CD14-positive monocyte (primary cell): ENCODE results near the gene MTHFSD. TPM values are rescaled to one million over a fixed set of nuclear protein-coding genes. Genes with fewer than 3 reads are reported as not detected.

Source experiments
- DNase-seq, 3 donors: peaks; one replicate each; pipeline ENCODE4 v3.0.0-alpha.2; 2011 to 2022
- H2AFZ ChIP-seq: 2 replicates; pipeline ENCODE4 v1.6.0; 2012; ENCODE audit warnings: mild to moderate bottlenecking, low read depth, low read length, inconsistent platforms; ENCODE audit not compliant: insufficient read depth, poor library complexity, severe bottlenecking
- H3K27ac ChIP-seq, 2 donors: 1 replicate in 1 of 2; 2 replicates in 1 of 2; pipeline ENCODE4 v1.5.1; 2012 to 2013; ENCODE audit warnings: low read length in 2 of 2, control low read depth in 1 of 2, inconsistent platforms in 1 of 2, low read depth in 1 of 2, mild to moderate bottlenecking in 1 of 2
- H3K27me3 ChIP-seq, 2 donors: one replicate each; pipeline versions ENCODE4 v1.6.0 to v1.6.1; 2011 to 2013; ENCODE audit warnings: low read length in 2 of 2; ENCODE audit not compliant: control insufficient read depth in 2 of 2, insufficient read depth in 2 of 2
- H3K36me3 ChIP-seq, 2 donors: replicated peaks in 1 of 2; 1 replicate in 1 of 2; 2 replicates in 1 of 2; pipeline versions ENCODE4 v1.5.1 to v1.6.1; 2012 to 2013; ENCODE audit warnings: low read length in 2 of 2, control low read depth in 1 of 2, inconsistent platforms in 1 of 2, mild to moderate bottlenecking in 1 of 2; ENCODE audit not compliant: insufficient read depth in 2 of 2, control insufficient read depth in 1 of 2
- H3K4me1 ChIP-seq, 2 donors: 1 replicate in 1 of 2; 2 replicates in 1 of 2; pipeline versions ENCODE4 v1.5.1 to v1.6.1; 2012 to 2013; ENCODE audit warnings: low read length in 2 of 2, control low read depth in 1 of 2, inconsistent platforms in 1 of 2, mild to moderate bottlenecking in 1 of 2, moderate library complexity in 1 of 2; ENCODE audit not compliant: insufficient read depth in 2 of 2, control insufficient read depth in 1 of 2
- H3K4me2 ChIP-seq: replicated peaks from 2 replicates; pipeline ENCODE3; 2012; ENCODE audit warnings: low read length, moderate library complexity, mild to moderate bottlenecking; ENCODE audit not compliant: poor library complexity, severe bottlenecking; ENCODE audit errors: extremely low read depth
- H3K4me3 ChIP-seq, 3 experiments: fragments of 200-600 bp in 1 of 3; sonication (generic) in 1 of 3; replicated peaks in 1 of 3; 1 replicate in 2 of 3; 2 replicates in 1 of 3; pipeline ENCODE4 v1.5.1; 2011 to 2013; ENCODE audit warnings: low read length in 3 of 3, mild to moderate bottlenecking in 3 of 3, control low read depth in 2 of 3, low read depth in 2 of 3, inconsistent platforms in 1 of 3, moderate library complexity in 1 of 3
- H3K79me2 ChIP-seq: 2 replicates; pipeline ENCODE4 v1.6.0; 2012; ENCODE audit warnings: mild to moderate bottlenecking, control low read depth, inconsistent platforms, low read length, moderate library complexity; ENCODE audit not compliant: insufficient read depth
- H3K9ac ChIP-seq: 2 replicates; pipeline ENCODE4 v1.6.0; 2017; ENCODE audit warnings: low read length, mild to moderate bottlenecking; ENCODE audit not compliant: insufficient read depth, poor library complexity, severe bottlenecking
- H3K9me3 ChIP-seq, 2 donors: replicated peaks in 1 of 2; 1 replicate in 1 of 2; 2 replicates in 1 of 2; pipeline versions ENCODE4 v1.5.1 to v1.6.1; 2012 to 2013; ENCODE audit warnings: low read length in 2 of 2, control low read depth in 1 of 2; ENCODE audit not compliant: control insufficient read depth in 1 of 2, insufficient read depth in 1 of 2
- H4K20me1 ChIP-seq: 2 replicates; pipeline ENCODE4 v1.6.0; 2012; ENCODE audit warnings: mild to moderate bottlenecking, low read length, control low read depth, moderate library complexity; ENCODE audit not compliant: insufficient read depth
- H3K27ac Mint-ChIP-seq, 7 donors: one replicate each; pipeline ENCODE4 v1.8.0; 2020; ENCODE audit warnings: mild to moderate bottlenecking in 7 of 7, mixed read lengths in 7 of 7, moderate library complexity in 6 of 7, inconsistent platforms in 2 of 7
- H3K27me3 Mint-ChIP-seq, 3 donors: one replicate each; pipeline ENCODE4 v1.8.0; 2021 to 2022; ENCODE audit warnings: low read depth in 3 of 3, mild to moderate bottlenecking in 3 of 3, mixed read lengths in 3 of 3, moderate library complexity in 3 of 3, inconsistent platforms in 1 of 3
- H3K36me3 Mint-ChIP-seq, 2 donors: one replicate each; pipeline ENCODE4 v1.8.0; 2020; ENCODE audit warnings: mixed read lengths in 2 of 2, inconsistent platforms in 1 of 2, mild to moderate bottlenecking in 1 of 2
- H3K4me1 Mint-ChIP-seq: one replicate; pipeline ENCODE4 v1.8.0; 2020; ENCODE audit warnings: mild to moderate bottlenecking, mixed read lengths
- H3K4me3 Mint-ChIP-seq, 2 donors: one replicate each; pipeline ENCODE4 v1.8.0; 2020; ENCODE audit warnings: mild to moderate bottlenecking in 2 of 2, mixed read lengths in 2 of 2, moderate library complexity in 1 of 2
- H3K9me3 Mint-ChIP-seq, 7 donors: one replicate each; pipeline ENCODE4 v1.8.0; 2020 to 2022; ENCODE audit warnings: mixed read lengths in 7 of 7, mild to moderate bottlenecking in 6 of 7, moderate library complexity in 6 of 7, inconsistent platforms in 2 of 7
- WGBS: methylation state at CpG from one replicate; pipeline ENCODE4 v1.1.5; 2013; ENCODE audit warnings: missing lambda C conversion rate; ENCODE audit not compliant: insufficient coverage; 5-methylcytosine and 5-hydroxymethylcytosine counted together
- intact Hi-C, 2 donors: fragments of 100-400 bp; cut with micrococcal nuclease; formaldehyde crosslinking; loops; one replicate each; pipeline versions ENCODE4 v1.15.0 to v1.15.1; 2023
- polyA plus RNA-seq, 3 donors: library from polyadenylated mRNA; depleted of rRNA in 1 of 3; unstranded in 2 of 3; stranded (reverse) in 1 of 3; fragments of 300-500 nt in 2 of 3; fragments of >200 nt in 1 of 3; fragmentation: Illumina TruSeq in 2 of 3; gene quantifications; 1 replicate in 2 of 3; 2 replicates in 1 of 3; pipeline ENCODE4 v1.2.3, GENCODE V29; 2012 to 2021
- TF ChIP-seq, protein P1 (sequence below): fragments of 200-600 bp; IDR thresholded peaks from one replicate; pipeline ENCODE4 v1.8.0; 2022; ENCODE audit warnings: antibody characterized with exemption, mild to moderate bottlenecking

Gene MTHFSD
- polyA plus RNA-seq, 3 donors: 7.2 to 14.1 (median 11.7) TPM

GRCh38 chr16:86566601-86566965 is 11.5 kb upstream of the MTHFSD start, which contains the start of gene FOXC2:
Gene FOXC2 (plus strand): TSS chr16:86566829. CDS start chr16:86567336, 507 bp downstream.
- H3K4me3 ChIP-seq: no peak within 1 kb of the TSS
- no peaks in the 10 kb centered on the region for H3K36me3 ChIP-seq
- no peaks in the 10 kb centered on the region for H4K20me1 ChIP-seq
- peaks cover 0 to 20% of the 10 kb centered on the region in 2 donors for H3K9me3 ChIP-seq
- no peaks in the 10 kb centered on the region for H3K79me2 ChIP-seq
- Mint-ChIP-seq H3K27ac (no peak within 1 kb of the TSS), H3K27me3 (peaks cover 78 to 91% (median 79%) of the 10 kb centered on the region in 3 donors), H3K4me1 (peaks cover 22% of the 10 kb centered on the region), H3K9me3 (peaks cover 0 to 12% (median 0%) of the 10 kb centered on the region in 7 donors), H3K36me3 (peaks cover 0 to 3% of the 10 kb centered on the region in 2 donors), H3K4me3 (peak within 1 kb of the TSS in 1 of 2 donors; percentile 85)
- H3K27me3 ChIP-seq: peaks cover 44 to 76% of the 10 kb centered on the region in 2 donors
- H3K9ac ChIP-seq: no peak within 1 kb of the TSS
- peak within 1 kb of the TSS; percentile 29 for H3K4me2 ChIP-seq
- H3K27ac ChIP-seq: no peak within 1 kb of the TSS
- H3K4me1 ChIP-seq: peaks cover 4 to 9% of the 10 kb centered on the region in 2 donors
- intact Hi-C loops: no loop called here
- WGBS: 1% methylated on average over 30 of the region's 30 CpGs
- H2AFZ ChIP-seq: no peak within 1 kb of the TSS
- DNase-seq: no peak
- TF ChIP-seq, protein P1, sequence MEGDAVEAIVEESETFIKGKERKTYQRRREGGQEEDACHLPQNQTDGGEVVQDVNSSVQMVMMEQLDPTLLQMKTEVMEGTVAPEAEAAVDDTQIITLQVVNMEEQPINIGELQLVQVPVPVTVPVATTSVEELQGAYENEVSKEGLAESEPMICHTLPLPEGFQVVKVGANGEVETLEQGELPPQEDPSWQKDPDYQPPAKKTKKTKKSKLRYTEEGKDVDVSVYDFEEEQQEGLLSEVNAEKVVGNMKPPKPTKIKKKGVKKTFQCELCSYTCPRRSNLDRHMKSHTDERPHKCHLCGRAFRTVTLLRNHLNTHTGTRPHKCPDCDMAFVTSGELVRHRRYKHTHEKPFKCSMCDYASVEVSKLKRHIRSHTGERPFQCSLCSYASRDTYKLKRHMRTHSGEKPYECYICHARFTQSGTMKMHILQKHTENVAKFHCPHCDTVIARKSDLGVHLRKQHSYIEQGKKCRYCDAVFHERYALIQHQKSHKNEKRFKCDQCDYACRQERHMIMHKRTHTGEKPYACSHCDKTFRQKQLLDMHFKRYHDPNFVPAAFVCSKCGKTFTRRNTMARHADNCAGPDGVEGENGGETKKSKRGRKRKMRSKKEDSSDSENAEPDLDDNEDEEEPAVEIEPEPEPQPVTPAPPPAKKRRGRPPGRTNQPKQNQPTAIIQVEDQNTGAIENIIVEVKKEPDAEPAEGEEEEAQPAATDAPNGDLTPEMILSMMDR: no peak

DNA sequence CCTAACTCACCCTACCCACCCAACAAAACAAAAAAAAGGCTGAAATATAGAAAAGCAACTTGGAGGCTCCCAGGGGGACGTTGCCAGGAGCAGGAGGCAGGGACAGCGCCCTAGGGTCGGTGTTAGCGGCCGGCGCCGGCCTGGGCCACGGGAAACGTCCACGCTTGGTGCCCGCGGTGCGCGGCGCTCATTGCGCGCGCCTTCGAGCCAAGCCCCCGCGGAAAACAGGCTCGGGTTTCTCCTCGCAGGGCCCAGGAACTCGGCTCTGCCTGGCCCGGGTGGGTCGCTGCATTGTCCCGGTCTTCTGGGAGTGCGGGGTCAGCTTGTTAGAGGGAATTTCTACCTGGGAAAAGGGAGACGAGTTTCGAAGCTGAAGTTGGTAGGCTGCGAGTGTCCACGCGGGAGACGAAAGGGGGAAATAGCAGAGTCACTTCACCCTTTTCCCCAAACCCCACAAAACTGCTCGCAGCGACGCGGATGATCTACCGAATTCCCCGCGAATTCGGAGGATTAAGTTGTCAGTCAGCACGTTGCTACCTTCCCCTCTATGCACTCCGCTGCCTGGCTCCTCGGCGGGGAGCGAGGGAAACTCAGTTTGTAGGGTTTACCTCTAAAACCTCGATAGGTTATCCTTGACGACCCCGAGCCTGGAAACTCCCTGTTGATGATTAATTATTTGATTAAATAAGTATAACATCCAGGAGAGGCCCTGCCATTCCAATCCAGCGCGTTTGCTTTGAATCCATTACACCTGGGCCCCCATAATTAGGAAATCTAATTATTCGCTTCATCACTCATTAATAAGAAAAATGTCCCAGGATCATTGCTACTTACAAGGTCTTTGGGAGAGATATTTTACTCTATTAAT is 10.8 kb upstream of the MTHFSD start:
- no peak for DNase-seq
- peak overlapping the region in 1 of 2 donors; percentile 85 for H3K4me3 Mint-ChIP-seq
- no peak overlapping the region for H3K4me3 ChIP-seq

More for the DNA sequence above, 10.8 kb upstream of the MTHFSD start:
- intact Hi-C loops: no loop called here
- Mint-ChIP-seq H3K36me3 (peaks cover 0 to 3% of the 10 kb centered on the region in 2 donors), H3K27ac (no peak overlapping the region), H3K9me3 (peaks cover 0 to 12% (median 0%) of the 10 kb centered on the region in 7 donors), H3K27me3 (peaks cover 75 to 84% (median 77%) of the 10 kb centered on the region in 3 donors), H3K4me1 (peaks cover 22% of the 10 kb centered on the region)
- TF ChIP-seq, protein P1: no peak
- Histone ChIP-seq H3K4me2 (no peak overlapping the region), H2AFZ (no peak overlapping the region), H3K27me3 (peaks cover 44 to 69% of the 10 kb centered on the region in 2 donors), H3K9ac (no peak overlapping the region), H3K36me3 (no peaks in the 10 kb centered on the region), H3K9me3 (peaks cover 0 to 20% of the 10 kb centered on the region in 2 donors), H4K20me1 (no peaks in the 10 kb centered on the region), H3K79me2 (no peaks in the 10 kb centered on the region), H3K4me1 (peaks cover 4 to 9% of the 10 kb centered on the region in 2 donors), H3K27ac (no peak overlapping the region)
- 6% methylated on average over 38 of the region's 53 CpGs for WGBS
